Stimulated activated CD8-positive, alpha-beta memory T cell treated with anti-CD3 and anti-CD28 coated beads, Interleukin-12 subunit alpha, Interleukin-12 subunit beta, amount 100 ng/mL, for 1 hour (primary cell): ENCODE data around the gene NEURL4.

Experiments used
- DNase-seq: peaks from one replicate; pipeline ENCODE4 v3.0.0-alpha.2; 2020; ENCODE audit warnings: low read depth

The NEURL4 gene

GRCh38 chr17:7323731-7324437 is 5.3 kb downstream of the NEURL4 start:
- DNase-seq: peak; percentile 49

- no peak for DNase-seq
Observed at GRCh38 chr17:7322520-7323194, 6.5 kb downstream of the NEURL4 start.

GRCh38 chr17:7321466-7321865 is 7.7 kb downstream of the NEURL4 start:
- DNase-seq: no peak

- DNase-seq: no peak
Observed at GRCh38 chr17:7318121-7318860, 10.8 kb downstream of the NEURL4 start.

- no peak for DNase-seq
Observed at GRCh38 chr17:7317161-7317803, 11.9 kb downstream of the NEURL4 start.

- DNase-seq: no peak
Observed at GRCh38 chr17:7315570-7316235, 13.4 kb downstream of the NEURL4 start.

GRCh38 chr17:7314719-7315569 is 14.2 kb downstream of the NEURL4 start, which contains the start of gene GPS2:
GPS2 (minus strand) TSS chr17:7315360; CDS start chr17:7315052, 308 bp downstream.
- peak; percentile 89 for DNase-seq

- no peak for DNase-seq
Observed at GRCh38 chr17:7313890-7314718, 15.0 kb downstream of the NEURL4 start.

- DNase-seq: no peak
Observed at GRCh38 chr17:7313088-7313889, 15.8 kb downstream of the NEURL4 start.

- DNase-seq: no peak
Observed at GRCh38 chr17:7312432-7313087, 16.6 kb downstream of the NEURL4 start.

GRCh38 chr17:7311110-7311705 is 17.9 kb downstream of the NEURL4 start:
- no peak for DNase-seq

- DNase-seq: no peak
Observed at GRCh38 chr17:7309628-7310027, 19.5 kb downstream of the NEURL4 start.

GRCh38 chr17:7308625-7309433 is 20.3 kb downstream of the NEURL4 start:
- peak; percentile 78 for DNase-seq

GRCh38 chr17:7307686-7308624 is 21.2 kb downstream of the NEURL4 start:
- DNase-seq: no peak

GRCh38 chr17:7306911-7307685 is 22.0 kb downstream of the NEURL4 start, which contains the start of gene EIF5A:
EIF5A (plus strand) TSS chr17:7307628; CDS start chr17:7309636, 2,008 bp downstream.
- DNase-seq: peak; percentile 100
